ENCODE measurements around the gene PLCG1.

Gene PLCG1

DNA sequence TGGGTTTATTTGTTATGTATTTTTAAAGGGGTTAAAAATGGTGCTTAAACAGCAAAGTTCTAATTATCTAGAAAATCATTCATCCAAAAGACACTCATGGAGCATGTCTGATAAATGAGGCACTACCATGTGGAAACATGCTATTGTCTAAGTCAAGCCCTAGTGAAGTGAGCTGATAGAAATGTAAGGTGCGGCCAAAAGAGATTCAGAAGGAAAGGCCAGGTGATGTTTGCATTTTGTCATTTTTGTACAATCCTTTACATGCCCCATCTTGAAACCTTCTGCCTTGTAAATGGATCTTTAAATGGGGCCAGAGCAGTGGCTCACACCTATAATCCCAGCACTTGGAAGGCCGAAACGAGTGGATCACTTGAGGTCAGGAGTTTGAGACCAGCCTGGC, 77.3 kb downstream of the PLCG1 start:
- Histone ChIP-seq H3K9ac (no peak overlapping the region), H3K4me3 (IDR thresholded peaks at IDR 0.05; ENCODE audit: insufficient read depth, low read depth, low read length) (no peak overlapping the region), H3K27me3 (ENCODE audit: insufficient read depth, low read depth) (no peaks in the 10 kb centered on the region), H3K4me2 (no peak overlapping the region), H3K27ac (no peak overlapping the region), H3K36me3 (ENCODE audit: insufficient read depth) (no peaks in the 10 kb centered on the region), H2AFZ (ENCODE audit: low read depth) (no peak overlapping the region), H4K20me1 (ENCODE audit: insufficient read depth) (no peaks in the 10 kb centered on the region), H3K79me2 (ENCODE audit: insufficient read depth, low read depth) (no peaks in the 10 kb centered on the region), H3K4me1 (ENCODE audit: low read depth, poor library complexity, severe bottlenecking) (no peaks in the 10 kb centered on the region)
- no peak for TF ChIP-seq CTCF (conservative IDR thresholded peaks at IDR 0.05; ENCODE audit: low read depth, low read length)

- no peak overlapping the region for H2AFZ ChIP-seq (ENCODE audit: low read depth)
- no peaks in the 10 kb centered on the region for H3K4me1 ChIP-seq (ENCODE audit: low read depth, poor library complexity, severe bottlenecking)
- no peaks in the 10 kb centered on the region for H4K20me1 ChIP-seq (ENCODE audit: insufficient read depth)
- no peak overlapping the region for H3K9ac ChIP-seq
- no peak for TF ChIP-seq CTCF (conservative IDR thresholded peaks at IDR 0.05; ENCODE audit: low read depth, low read length)
- H3K36me3 ChIP-seq (ENCODE audit: insufficient read depth), result no peaks in the 10 kb centered on the region
- no peaks in the 10 kb centered on the region for H3K79me2 ChIP-seq (ENCODE audit: insufficient read depth, low read depth)
- no peak overlapping the region for H3K27ac ChIP-seq
- no peak overlapping the region for H3K4me3 ChIP-seq (IDR thresholded peaks at IDR 0.05; ENCODE audit: insufficient read depth, low read depth, low read length)
- H3K27me3 ChIP-seq (ENCODE audit: insufficient read depth, low read depth), result no peaks in the 10 kb centered on the region
- no peak overlapping the region for H3K4me2 ChIP-seq
Measured at GRCh38 chr20:41217422-41217821, 80.1 kb downstream of the PLCG1 start.

- Histone ChIP-seq H3K9ac (no peak overlapping the region), H3K27ac (no peak overlapping the region), H3K27me3 (ENCODE audit: insufficient read depth, low read depth) (no peaks in the 10 kb centered on the region), H3K4me2 (no peak overlapping the region), H4K20me1 (ENCODE audit: insufficient read depth) (no peaks in the 10 kb centered on the region), H3K4me1 (ENCODE audit: low read depth, poor library complexity, severe bottlenecking) (no peaks in the 10 kb centered on the region), H3K79me2 (ENCODE audit: insufficient read depth, low read depth) (no peaks in the 10 kb centered on the region), H3K4me3 (IDR thresholded peaks at IDR 0.05; ENCODE audit: insufficient read depth, low read depth, low read length) (no peak overlapping the region), H2AFZ (ENCODE audit: low read depth) (no peak overlapping the region), H3K36me3 (ENCODE audit: insufficient read depth) (no peaks in the 10 kb centered on the region)
- no peak for TF ChIP-seq CTCF (conservative IDR thresholded peaks at IDR 0.05; ENCODE audit: low read depth, low read length)
Measured at GRCh38 chr20:41218466-41218865, 81.1 kb downstream of the PLCG1 start.

- no peak overlapping the region for H3K4me3 ChIP-seq (IDR thresholded peaks at IDR 0.05; ENCODE audit: insufficient read depth, low read depth, low read length)
- H4K20me1 ChIP-seq (ENCODE audit: insufficient read depth), result no peaks in the 10 kb centered on the region
- H3K27me3 ChIP-seq (ENCODE audit: insufficient read depth, low read depth), result no peaks in the 10 kb centered on the region
- H3K27ac ChIP-seq, result no peak overlapping the region
- H3K36me3 ChIP-seq (ENCODE audit: insufficient read depth), result no peaks in the 10 kb centered on the region
- no peak overlapping the region for H3K9ac ChIP-seq
- TF ChIP-seq CTCF (conservative IDR thresholded peaks at IDR 0.05; ENCODE audit: low read depth, low read length), result no peak
- no peaks in the 10 kb centered on the region for H3K4me1 ChIP-seq (ENCODE audit: low read depth, poor library complexity, severe bottlenecking)
- no peak overlapping the region for H2AFZ ChIP-seq (ENCODE audit: low read depth)
- no peaks in the 10 kb centered on the region for H3K79me2 ChIP-seq (ENCODE audit: insufficient read depth, low read depth)
- no peak overlapping the region for H3K4me2 ChIP-seq
Measured at GRCh38 chr20:41219824-41220223, 82.5 kb downstream of the PLCG1 start.
